LNCAP (cell line): ENCODE measurements around the gene MRPS27.

Experiments used
- TF ChIP-seq, protein P1 (sequence below): fragments of 450-650 bp; IDR thresholded peaks from 2 replicates; pipeline ENCODE4 v1.5.1; 2017; ENCODE audit warnings: mild to moderate bottlenecking

Gene MRPS27

DNA sequence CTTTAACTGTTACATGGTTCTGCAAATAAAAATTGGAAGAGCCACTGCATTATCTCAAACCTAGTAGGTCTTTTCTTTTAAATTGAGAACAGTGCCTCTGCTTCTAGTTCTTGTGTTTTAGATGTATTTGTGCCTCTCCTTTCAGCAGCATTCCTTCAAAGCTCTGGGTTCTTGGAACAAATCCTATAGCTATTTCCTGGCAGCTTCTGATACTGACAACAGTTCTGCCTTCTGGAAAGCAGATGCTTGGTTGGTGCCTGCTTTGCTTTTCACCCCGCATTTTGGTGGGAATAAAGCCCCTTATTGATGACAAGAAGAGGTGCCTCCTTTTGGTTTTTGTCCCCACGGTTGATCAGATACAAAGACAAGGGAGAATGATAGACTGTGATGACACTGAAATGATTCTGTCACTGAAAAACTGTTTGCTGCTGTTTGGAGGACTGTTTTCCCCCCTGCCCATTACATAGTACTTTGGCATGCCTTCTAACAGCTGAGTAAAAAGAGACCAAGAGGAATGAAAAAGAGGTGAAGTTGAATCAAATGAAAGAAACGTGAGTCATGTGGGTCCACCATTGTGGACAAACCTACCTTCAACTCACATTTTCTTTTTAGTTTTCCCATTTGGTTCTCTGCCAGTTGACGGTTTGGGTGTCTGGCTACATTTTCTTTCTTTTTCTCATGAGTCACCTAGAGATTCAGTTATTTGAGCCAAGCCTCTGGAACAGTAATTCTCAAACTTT lies 5.7 kb upstream of the MRPS27 start:
- TF ChIP-seq, protein P1, sequence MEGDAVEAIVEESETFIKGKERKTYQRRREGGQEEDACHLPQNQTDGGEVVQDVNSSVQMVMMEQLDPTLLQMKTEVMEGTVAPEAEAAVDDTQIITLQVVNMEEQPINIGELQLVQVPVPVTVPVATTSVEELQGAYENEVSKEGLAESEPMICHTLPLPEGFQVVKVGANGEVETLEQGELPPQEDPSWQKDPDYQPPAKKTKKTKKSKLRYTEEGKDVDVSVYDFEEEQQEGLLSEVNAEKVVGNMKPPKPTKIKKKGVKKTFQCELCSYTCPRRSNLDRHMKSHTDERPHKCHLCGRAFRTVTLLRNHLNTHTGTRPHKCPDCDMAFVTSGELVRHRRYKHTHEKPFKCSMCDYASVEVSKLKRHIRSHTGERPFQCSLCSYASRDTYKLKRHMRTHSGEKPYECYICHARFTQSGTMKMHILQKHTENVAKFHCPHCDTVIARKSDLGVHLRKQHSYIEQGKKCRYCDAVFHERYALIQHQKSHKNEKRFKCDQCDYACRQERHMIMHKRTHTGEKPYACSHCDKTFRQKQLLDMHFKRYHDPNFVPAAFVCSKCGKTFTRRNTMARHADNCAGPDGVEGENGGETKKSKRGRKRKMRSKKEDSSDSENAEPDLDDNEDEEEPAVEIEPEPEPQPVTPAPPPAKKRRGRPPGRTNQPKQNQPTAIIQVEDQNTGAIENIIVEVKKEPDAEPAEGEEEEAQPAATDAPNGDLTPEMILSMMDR: no peak

DNA sequence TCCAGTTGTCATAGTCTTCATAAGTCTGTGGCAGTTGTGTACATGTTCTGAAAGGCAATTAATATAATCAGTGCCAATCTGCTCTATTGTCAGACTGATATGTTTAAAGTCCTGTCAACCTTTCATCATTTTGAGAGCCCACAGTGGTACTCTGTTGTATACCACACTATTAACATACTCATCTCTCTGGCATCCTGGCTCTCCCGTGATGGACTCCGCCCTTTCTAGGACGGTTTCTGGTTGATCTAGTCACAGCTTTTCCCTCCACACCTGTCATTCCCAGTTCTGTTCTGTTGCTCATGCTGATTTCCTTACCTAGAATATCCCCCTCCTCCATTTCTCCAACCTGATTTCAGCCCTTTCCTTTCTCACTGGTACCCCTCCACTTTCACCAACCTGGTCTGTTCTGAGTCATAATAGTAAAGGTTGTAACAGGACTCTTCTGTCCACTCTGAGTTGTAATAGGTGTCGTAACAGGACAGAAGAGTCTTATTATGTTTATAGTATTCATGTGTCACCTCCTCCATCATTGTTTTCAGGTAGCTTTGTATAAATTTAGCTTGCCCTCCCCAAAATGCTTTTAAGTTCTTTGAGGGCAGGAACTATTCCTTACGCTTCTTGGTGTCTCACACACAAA lies 4.3 kb upstream of the MRPS27 start:
- TF ChIP-seq, protein P1: no peak

DNA sequence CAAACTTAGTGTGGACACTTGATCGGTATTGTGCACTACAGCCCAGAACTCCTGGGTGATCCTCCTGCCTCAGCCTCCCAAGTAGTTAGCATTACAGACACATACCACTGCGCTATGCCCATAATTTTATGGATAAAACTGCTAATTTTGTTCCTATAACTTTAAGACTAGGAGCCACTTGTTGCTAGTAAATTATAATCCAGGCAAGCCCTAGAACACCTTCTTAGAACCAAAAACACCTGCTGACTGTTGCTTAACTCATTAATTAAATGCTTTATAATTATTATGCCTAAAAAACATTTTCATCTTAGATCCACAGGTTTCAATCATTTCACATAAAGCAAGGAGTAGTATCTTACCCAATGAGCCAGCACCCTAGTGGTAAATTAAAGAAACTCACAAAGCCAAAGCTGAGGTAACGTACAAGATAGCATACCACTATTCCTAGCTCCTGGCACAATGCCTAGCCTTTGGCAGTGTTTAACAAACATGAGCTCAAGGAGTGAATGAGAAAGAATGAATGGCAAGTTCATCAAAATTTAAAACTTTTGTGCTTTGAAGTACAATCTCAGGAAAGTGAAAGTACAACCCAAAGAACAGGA lies 5.4 kb downstream of the MRPS27 start:
- TF ChIP-seq, protein P1: peak; percentile 38; the same call in 1 of the 2 replicates

DNA sequence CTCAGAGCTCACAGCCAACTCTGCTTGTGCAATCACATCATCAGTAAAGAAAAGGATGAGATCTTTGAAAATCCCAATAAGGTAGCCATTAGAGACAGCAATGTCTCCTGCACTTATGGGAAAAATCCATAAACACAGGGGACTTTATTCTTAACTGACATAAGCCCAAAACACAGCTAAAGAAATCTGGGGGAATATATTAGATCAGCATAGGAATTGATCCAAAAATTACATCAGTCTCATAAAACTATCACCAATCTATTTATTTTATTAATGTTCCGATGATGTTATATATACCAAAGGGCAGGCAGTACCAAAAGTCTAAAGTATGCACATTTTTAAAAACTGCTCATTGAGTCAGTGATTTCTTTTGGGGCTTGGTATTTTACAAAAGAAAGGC lies 6.9 kb downstream of the MRPS27 start:
- TF ChIP-seq, protein P1: no peak

DNA sequence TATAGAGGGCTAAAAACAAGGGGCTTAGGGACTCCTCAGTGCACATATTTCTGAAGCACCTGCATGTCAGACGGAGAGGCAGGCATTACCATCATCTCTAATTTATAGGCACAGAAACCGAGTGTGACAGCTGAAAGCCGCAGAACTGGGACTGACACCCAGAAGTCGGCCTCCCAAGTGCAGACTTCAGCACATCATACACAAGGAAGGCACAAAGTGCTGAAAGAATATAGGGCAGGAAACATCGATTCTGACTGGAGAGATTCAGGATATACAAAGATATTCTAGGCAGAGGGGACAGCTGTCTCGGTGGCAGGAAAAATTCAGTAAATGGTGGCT lies 11.2 kb downstream of the MRPS27 start:
- TF ChIP-seq, protein P1: no peak

- TF ChIP-seq, protein P1: peak; percentile 95
Measured at GRCh38 chr5:72307968-72308852, 11.8 kb downstream of the MRPS27 start.

GRCh38 chr5:72307573-72307967 lies 12.5 kb downstream of the MRPS27 start:
- TF ChIP-seq, protein P1: no peak
